Uterus (tissue), 2 donors: ENCODE data around the gene NPC1L1.

Source experiments
- CTCF ChIP-seq, 4 experiments: fragments of 200-600 bp in 2 of 4; fragments of 450-650 bp in 2 of 4; sonication (generic) in 2 of 4; IDR thresholded peaks; one replicate each; pipeline ENCODE4 v1.5.1; 2016 to 2019; ENCODE audit warnings: antibody characterized with exemption in 4 of 4, mild to moderate bottlenecking in 2 of 4, moderate library complexity in 1 of 4
- POLR2A ChIP-seq, 2 donors: fragments of 450-650 bp; IDR thresholded peaks; one replicate each; pipeline ENCODE4 v1.6.1; 2016; ENCODE audit warnings: antibody characterized with exemption in 2 of 2, mild to moderate bottlenecking in 1 of 2, moderate library complexity in 1 of 2

- TF ChIP-seq POLR2A (IDR thresholded peaks at IDR 0.05) (no peak), CTCF (IDR thresholded peaks at IDR 0.05) (no peak)
Measured at GRCh38 chr7:44489955-44490350, 51.2 kb downstream of the NPC1L1 start.
